Raji (cell line): ENCODE data around the gene FN3K.

Experiments used
- POLR2A ChIP-seq: IDR thresholded peaks from 2 replicates; pipeline ENCODE4 v1.6.1; 2011; ENCODE audit warnings: low read depth, low read length, control low read depth; ENCODE audit not compliant: insufficient read depth

Gene FN3K

GRCh38 chr17:82743344-82744219 is 8.2 kb downstream of the FN3K start:
- no peak for TF ChIP-seq POLR2A

- TF ChIP-seq POLR2A = no peak
These were observed 10.1 kb downstream of the FN3K start for GRCh38 chr17:82745524-82745923.

GRCh38 chr17:82748756-82749155 is 13.3 kb downstream of the FN3K start:
- TF ChIP-seq POLR2A = no peak

- TF ChIP-seq POLR2A = no peak
These were observed 15.0 kb downstream of the FN3K start for GRCh38 chr17:82750241-82750908.

- TF ChIP-seq POLR2A = no peak
These were observed 15.8 kb downstream of the FN3K start for GRCh38 chr17:82751171-82751570.

- peak; percentile 61 for TF ChIP-seq POLR2A
These were observed 16.4 kb downstream of the FN3K start, which contains the start of gene TBCD for GRCh38 chr17:82751571-82752370. Gene TBCD, plus strand, starts transcription at chr17:82752065. Its CDS starts 129 bp downstream, at chr17:82752194.

GRCh38 chr17:82752371-82753200 is 17.2 kb downstream of the FN3K start:
- TF ChIP-seq POLR2A = no peak

GRCh38 chr17:82753201-82753464 is 17.7 kb downstream of the FN3K start:
- no peak for TF ChIP-seq POLR2A

- TF ChIP-seq POLR2A = no peak
These were observed 19.1 kb downstream of the FN3K start for GRCh38 chr17:82754297-82755208.

- TF ChIP-seq POLR2A = no peak
These were observed 20.8 kb downstream of the FN3K start for GRCh38 chr17:82756166-82756565.

- TF ChIP-seq POLR2A = no peak
These were observed 30.0 kb downstream of the FN3K start for GRCh38 chr17:82765371-82765770.

GRCh38 chr17:82767041-82767754 is 31.8 kb downstream of the FN3K start:
- no peak for TF ChIP-seq POLR2A

- TF ChIP-seq POLR2A = no peak
These were observed 33.6 kb downstream of the FN3K start for GRCh38 chr17:82769041-82769440.
